Panc1 (cell line): ENCODE data around the gene PLPPR4. TPM values are rescaled to one million over a fixed set of nuclear protein-coding genes. Genes with fewer than 3 reads are reported as not detected.
A peak's percentile ranks its signal among the peaks of the same experiment; 100 is the strongest.

Experiments used
- ATAC-seq: fragments of 200-7000 bp; cut with Tn5 transposase; 2 replicates; pipeline ENCODE4 v1.9.1; 2020; ENCODE audit warnings: mild to moderate bottlenecking, moderate library complexity
- Bru-seq: library from RNA; stranded (reverse); fragments of 400-500 nt; gene quantifications from one replicate; lab custom pipeline; 2021; lab: Mats Ljungman, UMichigan
- BruChase-seq, 2 experiments: library from RNA; stranded (reverse); fragments of 400-500 nt; gene quantifications; one replicate each; lab custom pipeline; 2021; lab: Mats Ljungman, UMichigan
- BruUV-seq: library from RNA; stranded (reverse); fragments of 400-500 nt; replicated peaks from 2 replicates; lab custom pipeline; 2021; lab: Mats Ljungman, UMichigan
- CTCF ChIA-PET: fragments of 300-600 bp; sonication (Branson Sonifier 250); formaldehyde crosslinking; loops from one replicate; lab custom pipeline; 2022; ENCODE audit warnings: antibody characterized with exemption; lab: Charles Lee
- POLR2A ChIA-PET: fragments of 300-600 bp; sonication (Branson Sonifier 250); formaldehyde crosslinking; loops from one replicate; lab custom pipeline; 2022; ENCODE audit warnings: antibody characterized with exemption; lab: Charles Lee
- DNase-seq: peaks from one replicate; pipeline ENCODE4 v3.0.0-alpha.2; 2010; ENCODE audit warnings: low read depth, low spot score
- H3K27ac ChIP-seq: 2 replicates; pipeline ENCODE4 v1.5.1; 2011; ENCODE audit warnings: mild to moderate bottlenecking, low read length, inconsistent platforms
- H3K27me3 ChIP-seq: fragments of 200-500 bp; sonication (Bioruptor generic); 2 replicates; pipeline ENCODE4 v1.6.0; 2014; ENCODE audit warnings: low read length, inconsistent platforms; ENCODE audit not compliant: control insufficient read depth, insufficient read depth
- H3K36me3 ChIP-seq: fragments of 200-500 bp; sonication (Bioruptor generic); 2 replicates; pipeline ENCODE4 v1.5.1; 2014; ENCODE audit warnings: inconsistent platforms, mild to moderate bottlenecking, low read length, moderate library complexity; ENCODE audit not compliant: control insufficient read depth, insufficient read depth
- H3K4me1 ChIP-seq: 2 replicates; pipeline ENCODE4 v1.5.1; 2011; ENCODE audit warnings: inconsistent platforms, mild to moderate bottlenecking, low read length, moderate library complexity; ENCODE audit not compliant: control insufficient read depth, insufficient read depth
- H3K4me3 ChIP-seq, 2 experiments: 2 replicates each; pipeline ENCODE4 v1.5.1; 2011 to 2012; ENCODE audit warnings: low read depth in 2 of 2, low read length in 2 of 2, mild to moderate bottlenecking in 2 of 2, inconsistent platforms in 1 of 2, moderate library complexity in 1 of 2
- H3K9me3 ChIP-seq: fragments of 200-500 bp; sonication (Bioruptor generic); 2 replicates; pipeline ENCODE4 v1.5.1; 2014; ENCODE audit warnings: low read depth, mild to moderate bottlenecking, inconsistent platforms, low read length, moderate library complexity; ENCODE audit not compliant: control insufficient read depth, insufficient read depth
- POLR2AphosphoS5 ChIP-seq: IDR thresholded peaks from 2 replicates; pipeline ENCODE4 v1.6.1; 2012; ENCODE audit warnings: mild to moderate bottlenecking, low read depth, low read length, moderate library complexity
- SIN3A ChIP-seq: IDR thresholded peaks from 2 replicates; pipeline ENCODE4 v1.6.1; 2012; ENCODE audit warnings: low read depth, mild to moderate bottlenecking, low read length, moderate library complexity, borderline replicate concordance; ENCODE audit not compliant: insufficient read depth
- TCF7L2 ChIP-seq: IDR thresholded peaks from 2 replicates; pipeline ENCODE4 v1.6.1; 2011; ENCODE audit warnings: mild to moderate bottlenecking, low read depth, low read length, inconsistent platforms
- in situ Hi-C: cut with HindIII; loops from 2 replicates; pipeline ENCODE4 v1.10.0; 2016; ENCODE audit warnings: low sequenced_read_pairs, low pct_unique_long_range_greater_than_20kb
- intact Hi-C: fragments of 100-400 bp; cut with micrococcal nuclease; formaldehyde crosslinking; loops from one replicate; pipeline ENCODE4 v1.10.0; 2022; ENCODE audit not compliant: unreplicated experiment
- long read RNA-seq: library from polyadenylated mRNA; unstranded; transcript quantifications from one replicate; pipeline ENCODE4 v2.0.0, GENCODE V29; 2021; ENCODE audit not compliant: unreplicated experiment
- polyA plus RNA-seq: library from polyadenylated mRNA; unstranded; fragments of >200 nt; gene quantifications from one replicate; pipeline ENCODE4 v1.2.1, GENCODE V29; 2012; ENCODE audit warnings: missing spikeins; ENCODE audit not compliant: insufficient read length
- total RNA-seq: library from RNA; stranded (reverse); gene quantifications from one replicate; pipeline ENCODE4 v1.2.1, GENCODE V29; 2021; ENCODE audit not compliant: unreplicated experiment
- TF ChIP-seq, protein P1 (sequence below): fragments of 450-650 bp; IDR thresholded peaks from 2 replicates; pipeline ENCODE4 v1.5.1; 2017; ENCODE audit warnings: mild to moderate bottlenecking
- TF ChIP-seq, protein P2 (sequence below), 2 experiments: IDR thresholded peaks; 2 replicates each; pipeline ENCODE4 v1.6.1; 2011 to 2012; ENCODE audit warnings: low read depth in 2 of 2, control low read depth in 1 of 2, low read length in 1 of 2, mild to moderate bottlenecking in 1 of 2, moderate library complexity in 1 of 2; ENCODE audit not compliant: insufficient read depth in 1 of 2

Gene PLPPR4, protein sequence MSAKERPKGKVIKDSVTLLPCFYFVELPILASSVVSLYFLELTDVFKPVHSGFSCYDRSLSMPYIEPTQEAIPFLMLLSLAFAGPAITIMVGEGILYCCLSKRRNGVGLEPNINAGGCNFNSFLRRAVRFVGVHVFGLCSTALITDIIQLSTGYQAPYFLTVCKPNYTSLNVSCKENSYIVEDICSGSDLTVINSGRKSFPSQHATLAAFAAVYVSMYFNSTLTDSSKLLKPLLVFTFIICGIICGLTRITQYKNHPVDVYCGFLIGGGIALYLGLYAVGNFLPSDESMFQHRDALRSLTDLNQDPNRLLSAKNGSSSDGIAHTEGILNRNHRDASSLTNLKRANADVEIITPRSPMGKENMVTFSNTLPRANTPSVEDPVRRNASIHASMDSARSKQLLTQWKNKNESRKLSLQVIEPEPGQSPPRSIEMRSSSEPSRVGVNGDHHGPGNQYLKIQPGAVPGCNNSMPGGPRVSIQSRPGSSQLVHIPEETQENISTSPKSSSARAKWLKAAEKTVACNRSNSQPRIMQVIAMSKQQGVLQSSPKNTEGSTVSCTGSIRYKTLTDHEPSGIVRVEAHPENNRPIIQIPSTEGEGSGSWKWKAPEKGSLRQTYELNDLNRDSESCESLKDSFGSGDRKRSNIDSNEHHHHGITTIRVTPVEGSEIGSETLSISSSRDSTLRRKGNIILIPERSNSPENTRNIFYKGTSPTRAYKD
- total RNA-seq (not detected), Bru-seq, nascent RNA (percentile 2 among the genes with signal in this experiment), BruChase-seq, experiment 1, labeled RNA remaining after a 2-hour chase (percentile 2 among the genes with signal in this experiment), BruChase-seq, experiment 2, labeled RNA remaining after a 6-hour chase (percentile 4 among the genes with signal in this experiment)
- not detected for polyA plus RNA-seq
- long read RNA-seq: 0 reads

DNA sequence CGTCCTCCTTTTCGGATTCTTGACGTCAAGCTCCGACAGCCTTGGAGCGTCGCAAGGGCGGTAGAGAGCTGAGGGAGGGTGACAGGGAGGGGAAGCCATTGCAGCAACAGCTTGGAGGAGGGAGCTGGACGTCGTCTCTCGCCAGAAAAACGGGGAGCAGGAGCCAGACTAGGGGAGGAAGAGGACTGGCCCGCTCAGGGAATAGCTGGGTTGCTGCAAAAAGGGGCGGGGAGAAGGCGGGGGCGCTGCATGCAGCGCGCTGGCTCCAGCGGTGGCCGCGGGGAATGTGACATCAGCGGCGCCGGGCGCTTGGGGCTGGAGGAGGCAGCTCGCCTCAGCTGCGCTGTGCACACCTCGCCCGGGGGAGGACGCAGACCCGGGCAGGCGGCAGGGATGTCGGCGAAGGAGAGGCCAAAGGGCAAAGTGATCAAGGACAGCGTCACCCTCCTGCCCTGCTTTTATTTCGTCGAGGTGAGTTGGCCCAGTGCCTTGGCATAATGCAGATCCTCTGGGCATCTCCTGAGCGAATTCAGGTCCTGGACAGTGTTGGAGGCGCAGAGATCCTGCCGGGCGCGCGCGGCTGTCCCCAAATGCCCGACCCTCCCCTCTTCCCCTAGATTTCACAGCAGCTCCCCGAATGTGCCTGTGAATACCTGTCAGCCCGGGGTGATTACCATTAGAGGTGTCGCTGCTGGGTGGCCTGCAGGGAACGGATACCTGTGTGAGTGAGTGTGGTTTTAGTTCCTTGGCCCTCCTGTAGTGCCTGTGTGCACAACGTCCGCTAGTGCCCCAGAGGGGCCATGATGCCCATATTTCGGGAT is at the start of gene PLPPR4:
PLPPR4 (plus strand) TSS at position 292 of the 821 bp plus-strand sequence; CDS start at position 394, 102 bp downstream.
- no peaks in the 10 kb centered on the region for H3K36me3 ChIP-seq
- no peak for DNase-seq
- intact Hi-C loops (no loop called here), in situ Hi-C loops (no loop called here)
- no peaks in the 10 kb centered on the region for H3K9me3 ChIP-seq
- POLR2A ChIA-PET: no interaction called here
- H3K27me3 ChIP-seq: peaks cover 9% of the 10 kb centered on the region
- BruUV-seq: no TSS peak
- CTCF ChIA-PET: no interaction called here
- H3K4me1 ChIP-seq: no peaks in the 10 kb centered on the region
- H3K27ac ChIP-seq: no peak within 1 kb of the TSS
- peak; percentile 71 for ATAC-seq
- no peak for TF ChIP-seq TCF7L2
- no peak for TF ChIP-seq SIN3A
- no peak for TF ChIP-seq POLR2AphosphoS5
- TF ChIP-seq, protein P1, sequence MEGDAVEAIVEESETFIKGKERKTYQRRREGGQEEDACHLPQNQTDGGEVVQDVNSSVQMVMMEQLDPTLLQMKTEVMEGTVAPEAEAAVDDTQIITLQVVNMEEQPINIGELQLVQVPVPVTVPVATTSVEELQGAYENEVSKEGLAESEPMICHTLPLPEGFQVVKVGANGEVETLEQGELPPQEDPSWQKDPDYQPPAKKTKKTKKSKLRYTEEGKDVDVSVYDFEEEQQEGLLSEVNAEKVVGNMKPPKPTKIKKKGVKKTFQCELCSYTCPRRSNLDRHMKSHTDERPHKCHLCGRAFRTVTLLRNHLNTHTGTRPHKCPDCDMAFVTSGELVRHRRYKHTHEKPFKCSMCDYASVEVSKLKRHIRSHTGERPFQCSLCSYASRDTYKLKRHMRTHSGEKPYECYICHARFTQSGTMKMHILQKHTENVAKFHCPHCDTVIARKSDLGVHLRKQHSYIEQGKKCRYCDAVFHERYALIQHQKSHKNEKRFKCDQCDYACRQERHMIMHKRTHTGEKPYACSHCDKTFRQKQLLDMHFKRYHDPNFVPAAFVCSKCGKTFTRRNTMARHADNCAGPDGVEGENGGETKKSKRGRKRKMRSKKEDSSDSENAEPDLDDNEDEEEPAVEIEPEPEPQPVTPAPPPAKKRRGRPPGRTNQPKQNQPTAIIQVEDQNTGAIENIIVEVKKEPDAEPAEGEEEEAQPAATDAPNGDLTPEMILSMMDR: no peak
- TF ChIP-seq, protein P2, sequence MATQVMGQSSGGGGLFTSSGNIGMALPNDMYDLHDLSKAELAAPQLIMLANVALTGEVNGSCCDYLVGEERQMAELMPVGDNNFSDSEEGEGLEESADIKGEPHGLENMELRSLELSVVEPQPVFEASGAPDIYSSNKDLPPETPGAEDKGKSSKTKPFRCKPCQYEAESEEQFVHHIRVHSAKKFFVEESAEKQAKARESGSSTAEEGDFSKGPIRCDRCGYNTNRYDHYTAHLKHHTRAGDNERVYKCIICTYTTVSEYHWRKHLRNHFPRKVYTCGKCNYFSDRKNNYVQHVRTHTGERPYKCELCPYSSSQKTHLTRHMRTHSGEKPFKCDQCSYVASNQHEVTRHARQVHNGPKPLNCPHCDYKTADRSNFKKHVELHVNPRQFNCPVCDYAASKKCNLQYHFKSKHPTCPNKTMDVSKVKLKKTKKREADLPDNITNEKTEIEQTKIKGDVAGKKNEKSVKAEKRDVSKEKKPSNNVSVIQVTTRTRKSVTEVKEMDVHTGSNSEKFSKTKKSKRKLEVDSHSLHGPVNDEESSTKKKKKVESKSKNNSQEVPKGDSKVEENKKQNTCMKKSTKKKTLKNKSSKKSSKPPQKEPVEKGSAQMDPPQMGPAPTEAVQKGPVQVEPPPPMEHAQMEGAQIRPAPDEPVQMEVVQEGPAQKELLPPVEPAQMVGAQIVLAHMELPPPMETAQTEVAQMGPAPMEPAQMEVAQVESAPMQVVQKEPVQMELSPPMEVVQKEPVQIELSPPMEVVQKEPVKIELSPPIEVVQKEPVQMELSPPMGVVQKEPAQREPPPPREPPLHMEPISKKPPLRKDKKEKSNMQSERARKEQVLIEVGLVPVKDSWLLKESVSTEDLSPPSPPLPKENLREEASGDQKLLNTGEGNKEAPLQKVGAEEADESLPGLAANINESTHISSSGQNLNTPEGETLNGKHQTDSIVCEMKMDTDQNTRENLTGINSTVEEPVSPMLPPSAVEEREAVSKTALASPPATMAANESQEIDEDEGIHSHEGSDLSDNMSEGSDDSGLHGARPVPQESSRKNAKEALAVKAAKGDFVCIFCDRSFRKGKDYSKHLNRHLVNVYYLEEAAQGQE (IDR thresholded peaks at IDR 0.05; ENCODE audit: insufficient read depth in 1 of 2, low read depth in 2 of 2, low read length in 1 of 2): no peak
- peak within 1 kb of the TSS; percentile 22 to 31; a peak in 3 of 4 replicates for H3K4me3 ChIP-seq

DNA sequence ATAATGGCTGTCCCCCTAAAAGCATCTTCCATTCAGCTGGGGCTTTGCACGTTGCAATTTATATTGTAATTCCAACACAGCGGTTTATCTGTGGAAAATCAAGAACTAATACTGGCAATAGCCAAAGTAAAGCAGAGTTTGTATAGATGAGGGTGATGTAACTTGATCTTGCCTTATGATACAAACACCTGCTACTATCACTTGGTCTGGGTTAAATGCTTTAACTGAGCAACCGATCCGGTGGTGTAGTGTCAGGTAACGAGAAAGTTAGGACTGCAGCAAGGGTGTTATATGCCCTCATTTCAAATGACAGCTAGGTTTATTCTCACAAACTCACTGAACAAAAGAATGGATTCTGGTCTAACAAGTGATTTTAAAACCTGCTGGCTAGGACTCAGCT is 47.3 kb upstream of the PLPPR4 start:
- no TSS peak for BruUV-seq
- TF ChIP-seq TCF7L2 (no peak), POLR2AphosphoS5 (no peak), SIN3A (no peak)
- TF ChIP-seq, protein P2 (IDR thresholded peaks at IDR 0.05; ENCODE audit: insufficient read depth in 1 of 2, low read depth in 2 of 2, low read length in 1 of 2): no peak
- TF ChIP-seq, protein P1: no peak
- no peak overlapping the region for H3K4me3 ChIP-seq
- H3K27me3 ChIP-seq: no peaks in the 10 kb centered on the region
- H3K36me3 ChIP-seq: no peaks in the 10 kb centered on the region
- no peak for DNase-seq
- no peak for ATAC-seq
- no peak overlapping the region for H3K27ac ChIP-seq
- ChIA-PET CTCF (no interaction called here), POLR2A (no interaction called here)
- intact Hi-C loops (no loop called here), in situ Hi-C loops (no loop called here)
- no peaks in the 10 kb centered on the region for H3K9me3 ChIP-seq
- H3K4me1 ChIP-seq: no peaks in the 10 kb centered on the region
